NCI-H345 (cell line): Measurements from ENCODE around the gene TMEM8B.

ENCODE experiments used
- DNase-seq: peaks from one replicate; lab custom pipeline; 2025; lab: John Stamatoyannopoulos, UW

Gene TMEM8B

GRCh38 chr9:35829084-35829763 lies at the start of gene TMEM8B:
Gene TMEM8B, plus strand, starts transcription at chr9:35829228. Its CDS starts 220 bp downstream, at chr9:35829448.
- DNase-seq = peak; percentile 97

GRCh38 chr9:35781066-35781465 lies 48.0 kb upstream of the TMEM8B start:
- no peak for DNase-seq

GRCh38 chr9:35783418-35783817 lies 45.6 kb upstream of the TMEM8B start:
- DNase-seq = no peak

GRCh38 chr9:35789541-35789940 lies 39.5 kb upstream of the TMEM8B start:
- DNase-seq = no peak

GRCh38 chr9:35790025-35790384 lies 39.0 kb upstream of the TMEM8B start:
- DNase-seq = no peak

- peak; percentile 68 for DNase-seq
Observed at GRCh38 chr9:35790385-35791296, 38.4 kb upstream of the TMEM8B start.

GRCh38 chr9:35791297-35791921 lies 37.6 kb upstream of the TMEM8B start, which contains the start of gene NPR2:
Gene NPR2, plus strand, starts transcription at chr9:35791591. Its CDS starts 818 bp downstream, at chr9:35792409.
- no peak for DNase-seq

GRCh38 chr9:35792024-35792813 lies 36.8 kb upstream of the TMEM8B start:
- DNase-seq = no peak

- DNase-seq = no peak
Observed at GRCh38 chr9:35792826-35793225, 36.2 kb upstream of the TMEM8B start.

- no peak for DNase-seq
Observed at GRCh38 chr9:35793461-35793860, 35.6 kb upstream of the TMEM8B start.

GRCh38 chr9:35795695-35796094 lies 33.3 kb upstream of the TMEM8B start:
- DNase-seq = no peak

- no peak for DNase-seq
Observed at GRCh38 chr9:35797311-35798109, 31.5 kb upstream of the TMEM8B start.

- no peak for DNase-seq
Observed at GRCh38 chr9:35798658-35799374, 30.2 kb upstream of the TMEM8B start.

- DNase-seq = no peak
Observed at GRCh38 chr9:35800530-35800929, 28.5 kb upstream of the TMEM8B start.

GRCh38 chr9:35801328-35802128 lies 27.5 kb upstream of the TMEM8B start:
- no peak for DNase-seq

- no peak for DNase-seq
Observed at GRCh38 chr9:35806101-35806500, 22.9 kb upstream of the TMEM8B start.

GRCh38 chr9:35808433-35808832 lies 20.6 kb upstream of the TMEM8B start:
- no peak for DNase-seq

- DNase-seq = no peak
Observed at GRCh38 chr9:35810122-35810521, 18.9 kb upstream of the TMEM8B start.

- DNase-seq = no peak
Observed at GRCh38 chr9:35811381-35812024, 17.5 kb upstream of the TMEM8B start.
